GM20431 (cell line): ENCODE measurements around the gene MUS81.
"Not testable (repeated sequence)": the region's sequence is repeated elsewhere in the genome, so short reads cannot be mapped to it uniquely, and the experiment has no call there.

Experiments used
- in situ Hi-C: fragments of 300-500 bp; cut with MseI, MboI; formaldehyde crosslinking; loops from one replicate; pipeline ENCODE4 v1.15.0; 2020; ENCODE audit warnings: low sequenced_read_pairs; ENCODE audit not compliant: unreplicated experiment

MUS81 gene

DNA sequence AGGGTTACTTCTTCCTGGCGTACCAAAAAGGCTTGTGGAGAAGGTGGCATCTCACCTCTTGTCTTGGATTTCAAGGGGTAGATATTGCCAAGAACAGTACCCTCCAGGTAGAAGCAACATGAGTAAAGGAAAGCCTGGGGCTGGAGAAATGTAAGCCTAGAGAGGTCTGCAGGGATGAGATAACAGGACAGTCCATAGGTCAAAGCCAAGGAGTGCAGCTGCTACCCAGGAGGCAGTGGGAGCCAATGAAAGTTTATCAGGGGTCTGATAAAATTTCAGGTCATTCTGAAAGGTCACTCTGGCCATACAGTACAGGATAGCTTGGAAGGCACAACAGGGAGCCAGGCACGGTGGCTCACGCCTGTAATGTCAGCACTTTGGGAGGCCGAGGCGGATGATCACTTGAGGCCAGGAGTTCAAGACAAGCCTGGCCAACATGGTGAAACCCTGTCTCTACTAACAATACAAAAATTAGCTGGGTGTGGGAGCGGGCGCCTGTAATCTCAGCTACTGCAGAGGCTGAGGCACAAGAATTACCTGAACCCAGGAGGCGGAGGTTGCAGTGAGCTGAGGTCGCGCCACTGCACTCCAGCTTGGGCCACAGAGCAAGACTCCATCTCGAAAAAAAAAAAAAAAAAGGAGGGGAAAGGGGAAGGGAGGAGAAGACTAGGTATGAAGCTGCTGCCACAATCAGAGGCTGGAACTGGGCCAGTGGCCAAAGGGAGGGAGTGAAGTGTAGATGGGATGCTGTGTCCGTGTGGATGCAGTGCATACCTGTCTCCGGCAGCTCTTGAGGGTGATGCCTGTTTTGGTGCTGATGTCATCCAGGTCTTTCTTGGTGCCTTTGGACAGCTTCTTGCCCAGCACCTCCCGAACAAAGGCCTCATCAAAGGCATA lies 26.8 kb downstream of the MUS81 start:
- in situ Hi-C loops: no loop called here

DNA sequence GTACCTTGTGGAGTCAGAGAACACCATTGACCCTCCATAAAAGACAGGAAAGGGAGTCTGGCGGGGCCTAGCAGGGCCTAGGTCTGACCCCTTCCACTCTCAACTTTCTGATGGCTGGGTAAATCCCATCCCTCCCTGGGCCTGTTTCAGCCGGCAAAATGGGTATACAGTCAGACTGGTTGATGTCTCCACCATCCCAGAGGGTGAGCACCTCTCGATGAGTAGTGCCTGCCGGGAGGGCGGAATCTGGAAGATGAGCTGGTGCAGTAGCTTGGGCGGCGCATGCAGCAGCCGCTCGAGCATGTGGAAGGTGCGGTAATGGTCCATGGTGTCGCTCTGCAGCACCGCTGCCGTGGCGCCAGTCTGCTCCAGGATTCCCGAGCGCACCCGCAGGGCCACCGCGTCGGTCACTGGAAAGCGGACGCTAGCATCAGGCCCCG lies 27.5 kb downstream of the MUS81 start:
- in situ Hi-C loops: no loop called here

DNA sequence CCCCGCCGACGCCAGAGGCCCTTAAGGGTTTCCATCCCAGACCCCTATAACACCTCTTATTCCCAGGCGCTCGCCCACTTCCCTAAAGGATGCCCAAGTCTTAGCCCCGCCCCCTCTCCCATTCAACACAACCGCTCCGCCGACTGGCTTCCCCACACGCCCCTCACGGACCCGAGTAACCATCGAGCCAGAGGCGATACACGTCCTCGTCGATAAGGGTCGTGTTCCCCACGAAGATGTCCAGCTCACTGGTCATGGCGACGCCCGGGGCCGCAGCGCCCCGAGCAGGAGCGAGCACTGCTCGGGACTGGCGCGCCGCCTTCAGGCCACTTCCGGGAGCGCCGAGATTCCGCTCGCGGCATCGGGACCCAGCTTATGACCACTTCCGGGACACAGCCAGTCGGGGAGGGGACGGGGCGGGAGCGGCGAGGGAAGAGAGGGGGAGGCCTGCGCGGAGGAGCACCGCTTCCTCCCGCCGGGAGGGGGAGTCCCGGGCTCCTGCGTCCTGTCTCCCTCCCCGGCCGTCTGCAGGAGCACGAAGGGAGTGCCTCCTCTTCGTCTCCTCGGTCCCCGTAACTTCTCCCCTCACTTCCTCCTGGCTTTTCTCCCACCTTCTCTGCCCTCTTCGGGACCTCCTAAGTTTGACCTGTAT lies 28.1 kb downstream of the MUS81 start, which contains the start of gene FIBP:
FIBP (minus strand) TSS at position 309 of the 652 bp plus-strand sequence; CDS start at position 256, 53 bp downstream.
- in situ Hi-C loops: no loop called here

DNA sequence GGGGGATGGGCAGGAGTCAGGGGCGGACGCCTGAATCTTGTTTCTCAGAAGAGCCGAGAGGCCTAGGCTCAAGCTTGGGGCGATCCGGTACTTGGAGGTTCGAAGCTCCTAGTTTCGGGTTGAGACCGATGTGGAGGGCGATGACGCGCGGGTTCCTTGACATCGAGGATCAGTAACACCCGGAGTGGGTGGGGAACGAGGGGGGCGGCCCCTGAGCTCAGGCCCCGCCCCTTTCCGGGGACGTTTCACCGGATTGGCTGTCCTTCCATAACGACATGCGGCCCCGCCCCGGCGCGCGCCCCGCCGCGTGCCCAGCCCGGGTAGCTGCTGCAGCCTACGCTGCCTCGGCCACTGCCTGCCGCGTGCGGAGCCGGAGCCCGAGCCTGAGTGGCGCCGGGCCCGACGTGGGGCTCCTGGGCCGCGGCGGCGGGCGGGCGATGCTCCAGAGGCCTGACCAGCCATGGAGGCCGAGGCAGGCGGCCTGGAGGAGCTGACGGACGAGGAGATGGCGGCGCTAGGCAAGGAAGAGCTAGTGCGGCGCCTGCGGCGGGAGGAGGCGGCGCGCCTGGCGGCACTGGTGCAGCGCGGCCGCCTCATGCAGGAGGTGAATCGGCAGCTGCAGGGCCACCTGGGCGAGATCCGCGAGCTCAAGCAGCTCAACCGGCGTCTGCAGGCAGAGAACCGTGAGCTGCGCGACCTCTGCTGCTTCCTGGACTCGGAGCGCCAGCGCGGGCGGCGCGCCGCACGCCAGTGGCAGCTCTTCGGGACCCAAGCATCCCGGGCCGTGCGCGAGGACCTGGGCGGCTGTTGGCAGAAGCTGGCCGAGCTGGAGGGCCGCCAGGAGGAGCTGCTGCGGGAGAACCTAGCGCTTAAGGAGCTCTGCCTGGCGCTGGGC lies 30.3 kb downstream of the MUS81 start, which contains the start of gene CCDC85B:
CCDC85B (plus strand) TSS at position 350 of the 895 bp plus-strand sequence; CDS start at position 461, 111 bp downstream.
- in situ Hi-C loops: no loop called here

DNA sequence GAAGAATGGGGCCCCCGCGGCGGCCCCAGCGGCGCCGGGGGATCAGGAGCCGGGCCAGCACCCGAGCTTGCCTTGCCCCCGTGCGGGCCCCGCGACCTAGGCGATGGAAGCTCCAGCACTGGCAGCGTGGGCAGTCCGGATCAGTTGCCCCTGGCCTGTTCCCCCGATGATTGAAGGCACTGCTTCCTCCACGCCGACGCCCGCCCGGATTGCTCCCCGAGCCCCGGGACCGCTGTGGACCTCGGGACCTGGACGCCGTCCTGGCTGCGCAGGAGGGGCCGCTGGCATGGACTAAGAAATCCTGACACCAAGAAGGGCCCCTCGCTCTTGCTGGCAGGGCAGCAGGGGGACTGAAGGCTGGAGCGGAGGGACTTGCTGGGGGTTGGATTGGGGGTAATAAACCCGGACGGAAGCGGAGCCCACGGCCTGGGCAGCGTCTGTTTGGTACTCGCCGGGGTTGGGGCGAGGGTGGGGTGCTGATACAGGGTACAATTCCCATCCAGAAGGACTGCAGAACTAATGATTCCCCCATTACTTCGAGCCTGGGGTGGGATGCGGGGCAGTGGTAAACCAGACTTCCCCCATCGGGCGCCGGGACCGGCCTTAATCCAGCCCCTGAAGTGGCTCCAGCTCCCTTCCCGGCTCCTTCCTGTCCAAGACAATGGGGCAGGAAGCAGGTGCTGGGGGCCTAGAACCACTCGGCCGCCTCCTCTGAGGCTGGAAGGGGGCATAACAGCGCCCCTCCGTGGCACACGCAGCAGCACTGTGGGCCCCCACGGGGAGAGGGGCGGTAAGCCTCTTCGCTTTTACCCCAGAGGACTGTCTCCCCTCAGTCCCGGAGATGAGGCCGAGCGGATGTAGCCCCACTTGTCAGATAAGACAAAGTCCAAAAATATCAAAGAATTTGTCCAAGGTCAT lies 31.2 kb downstream of the MUS81 start:
- in situ Hi-C loops: no loop called here

DNA sequence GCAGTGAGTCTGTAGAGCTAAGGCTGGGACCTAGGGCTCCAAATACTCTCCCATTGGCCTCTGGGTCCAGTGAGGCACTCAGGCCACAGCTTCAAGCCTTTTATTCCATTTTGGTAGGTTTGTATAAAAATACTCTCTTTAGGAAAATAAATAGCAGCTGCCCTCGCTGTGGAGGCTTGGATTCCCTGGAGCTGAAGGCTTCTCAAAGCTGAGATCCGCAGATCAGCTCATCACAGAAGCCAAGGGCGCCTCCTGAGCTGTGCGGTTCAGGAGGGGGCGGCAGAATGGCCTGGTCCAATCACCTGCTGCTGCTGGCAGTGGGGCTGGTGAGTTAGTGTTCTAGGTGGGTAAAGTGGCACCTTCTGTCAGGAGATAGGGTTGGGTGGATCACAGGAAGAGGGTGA lies 31.9 kb downstream of the MUS81 start:
- in situ Hi-C loops: not testable (repeated sequence)

DNA sequence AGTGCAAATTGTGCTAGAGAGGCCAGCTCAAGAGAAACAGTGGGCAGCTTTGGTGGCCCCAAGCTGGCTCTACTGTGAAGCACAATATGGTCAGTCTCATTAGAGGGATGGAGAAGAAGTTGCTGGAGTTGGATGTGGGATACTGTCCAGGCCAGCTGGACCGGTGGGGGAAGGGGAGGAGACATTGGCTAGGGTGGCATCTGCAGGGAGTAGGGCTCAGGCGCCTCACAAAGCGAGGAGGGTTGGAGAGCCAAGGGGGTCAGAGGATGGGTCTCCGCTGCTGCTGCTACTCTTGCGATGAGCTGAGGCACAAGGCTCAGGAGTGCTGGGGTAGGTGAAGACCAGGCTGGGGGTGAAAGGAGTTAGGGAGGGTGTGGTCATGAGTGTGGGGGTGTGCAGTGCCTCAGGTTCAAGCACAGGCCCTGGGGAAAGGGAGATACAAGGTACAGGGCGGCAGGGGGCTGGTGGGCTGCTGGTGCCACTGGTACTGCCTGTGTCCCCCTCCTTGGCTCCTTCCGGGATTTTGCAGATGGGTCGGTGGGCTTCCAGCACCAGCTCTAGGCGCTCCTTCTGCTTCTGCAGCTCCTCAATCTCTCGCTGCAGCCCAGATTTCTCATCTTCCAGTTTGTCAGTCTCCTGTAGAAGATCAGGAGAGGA lies 32.6 kb downstream of the MUS81 start:
- in situ Hi-C loops: no loop called here

DNA sequence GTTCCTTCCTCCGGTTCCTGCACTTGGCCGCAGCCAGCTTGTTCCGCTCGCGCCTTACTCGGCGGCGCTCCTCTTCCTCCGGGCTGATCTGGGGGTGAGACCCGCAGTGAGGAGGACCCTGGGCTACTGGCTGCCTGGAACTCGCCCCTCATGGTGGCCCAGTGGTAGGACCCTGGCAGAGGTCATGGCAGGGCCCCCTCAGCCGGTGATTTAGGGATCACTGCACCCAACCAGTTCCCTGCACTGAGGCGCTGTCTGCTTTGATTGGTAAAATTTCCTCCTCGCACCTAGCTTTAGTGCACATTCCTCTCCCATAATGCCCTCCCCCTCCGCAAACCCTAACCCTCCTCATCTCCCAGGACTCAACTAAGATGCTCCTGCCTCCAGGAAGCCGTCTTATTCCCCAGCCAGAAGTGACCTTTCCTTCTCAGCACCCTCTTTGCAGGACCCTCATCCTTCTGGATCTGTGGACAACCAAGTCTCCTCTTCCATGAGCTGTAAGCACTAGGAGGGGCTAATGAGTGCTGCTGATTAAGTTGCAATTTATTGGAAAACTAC lies 33.9 kb downstream of the MUS81 start:
- in situ Hi-C loops: no loop called here

DNA sequence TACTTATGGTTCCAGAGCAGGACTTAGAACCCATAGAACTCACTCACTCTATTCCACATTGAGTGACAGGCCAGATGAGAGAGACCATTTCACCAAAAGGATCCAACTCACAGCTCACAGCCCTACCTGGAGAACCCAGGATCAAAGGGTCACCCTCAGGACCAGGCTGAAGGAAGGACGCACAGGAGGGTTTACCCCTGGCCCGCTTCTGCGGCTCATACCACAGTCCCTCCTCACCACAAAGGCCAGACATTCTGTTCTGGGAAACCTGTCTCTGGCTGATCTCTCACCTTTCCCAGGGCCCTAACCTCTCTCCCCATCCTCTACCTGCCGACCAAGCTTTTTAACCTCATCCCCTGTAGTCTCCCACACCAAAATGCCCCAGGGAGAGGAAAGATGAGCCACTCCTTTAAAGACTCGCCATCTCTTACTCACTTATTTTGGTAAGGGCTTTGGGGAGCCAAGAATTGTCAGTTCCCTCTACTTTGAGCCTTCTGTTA lies 35.3 kb downstream of the MUS81 start:
- in situ Hi-C loops: no loop called here

DNA sequence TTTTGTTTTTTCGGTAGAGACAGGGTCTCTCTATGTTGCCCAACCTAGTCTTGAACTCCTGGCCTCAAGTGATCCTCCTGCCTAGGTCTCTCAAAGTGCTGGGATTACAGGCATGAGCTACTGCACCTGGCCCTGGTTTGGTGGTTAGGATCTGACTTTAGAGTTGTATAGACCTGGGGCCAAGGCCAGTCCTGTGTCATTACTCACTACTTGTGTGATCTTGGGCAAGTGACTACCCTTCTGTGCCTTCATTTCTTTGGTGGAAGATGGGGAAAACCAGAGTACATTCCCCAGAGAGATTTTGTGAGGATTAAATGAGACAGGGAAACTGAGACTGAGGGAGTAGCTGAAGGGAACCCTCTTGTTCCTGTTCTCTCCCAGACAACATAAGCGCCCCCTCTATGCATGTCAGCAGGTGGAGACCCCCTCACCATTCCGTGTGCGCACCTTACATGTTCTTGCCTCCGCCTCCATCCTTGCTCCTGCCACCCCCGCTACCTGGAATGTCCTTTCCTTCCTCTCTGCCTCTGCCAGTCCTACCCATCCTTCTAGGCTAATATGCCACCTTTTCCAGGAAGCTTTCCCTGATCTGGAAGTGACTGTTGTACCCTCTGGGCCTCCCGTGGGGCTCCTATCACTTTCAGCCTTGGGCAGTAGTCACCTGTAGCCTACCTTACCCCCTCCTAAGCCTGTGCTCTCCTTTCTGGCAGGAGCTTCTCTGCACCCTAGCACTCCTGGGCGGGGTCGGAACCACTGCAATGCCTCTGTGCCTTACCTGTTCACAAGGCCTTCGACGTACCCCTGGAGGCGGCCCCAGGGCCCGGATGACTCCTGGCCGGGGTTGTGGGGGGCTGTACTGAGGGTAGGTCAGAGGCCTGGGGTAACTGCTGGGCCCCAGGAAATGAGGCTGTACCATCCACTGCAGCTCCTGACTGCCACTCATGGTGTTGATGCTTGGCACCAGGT lies 36.1 kb downstream of the MUS81 start:
- in situ Hi-C loops: no loop called here

DNA sequence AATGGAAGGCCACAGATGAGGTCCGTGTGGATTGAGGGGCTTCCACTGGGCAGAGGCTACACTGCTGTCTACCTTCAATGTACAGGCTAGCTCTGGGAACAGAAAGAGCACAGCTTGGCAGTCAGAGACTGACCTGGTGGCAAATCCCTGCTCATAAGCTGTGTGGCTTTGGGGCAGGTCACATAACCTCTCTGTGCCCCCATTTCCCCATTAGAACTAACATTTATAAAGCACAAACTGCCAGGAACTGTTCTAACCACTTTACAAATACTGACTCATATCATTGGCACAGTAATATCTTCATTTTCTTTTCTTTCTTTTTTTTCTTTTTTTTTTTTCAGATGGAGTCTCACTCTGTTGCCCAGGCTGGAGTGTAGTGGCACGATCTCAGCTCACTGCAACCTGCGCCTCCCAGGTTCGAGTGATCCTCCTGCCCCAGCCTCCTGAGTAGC lies 36.8 kb downstream of the MUS81 start:
- in situ Hi-C loops: no loop called here

DNA sequence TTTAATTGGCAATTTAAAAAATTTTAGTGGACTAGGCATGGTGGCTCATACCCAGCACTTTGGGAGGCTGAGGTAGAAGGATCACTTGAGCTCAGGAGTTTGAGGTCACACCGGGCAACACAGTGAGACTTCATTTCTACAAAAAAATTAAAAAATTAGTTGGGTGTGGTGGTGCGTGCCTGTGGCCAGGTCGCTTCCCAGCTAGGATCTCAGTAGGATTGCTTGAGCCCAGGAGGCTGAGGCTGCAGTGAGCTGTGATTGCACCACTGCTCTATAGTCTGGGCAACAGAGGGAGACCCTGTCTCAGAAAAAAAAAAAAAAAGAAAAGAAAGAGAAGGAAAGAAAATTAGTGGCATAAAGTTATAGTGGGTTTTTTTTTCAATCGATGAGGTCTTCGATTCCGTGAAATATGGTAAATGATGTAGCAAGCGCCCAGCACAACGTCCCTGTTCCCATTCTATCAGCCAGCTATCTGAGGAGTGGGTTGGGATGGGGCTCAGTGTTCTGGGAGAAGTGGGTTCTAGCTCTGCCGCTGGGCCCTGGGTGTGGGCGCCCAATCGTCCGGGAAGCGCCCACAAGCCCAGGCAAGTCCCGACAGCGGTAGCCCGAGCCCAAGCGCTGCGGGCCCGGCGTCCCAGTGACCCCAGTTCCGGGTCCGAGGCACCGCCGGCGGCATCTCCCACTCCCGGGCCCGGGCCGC lies 38.6 kb downstream of the MUS81 start:
- in situ Hi-C loops: no loop called here

DNA sequence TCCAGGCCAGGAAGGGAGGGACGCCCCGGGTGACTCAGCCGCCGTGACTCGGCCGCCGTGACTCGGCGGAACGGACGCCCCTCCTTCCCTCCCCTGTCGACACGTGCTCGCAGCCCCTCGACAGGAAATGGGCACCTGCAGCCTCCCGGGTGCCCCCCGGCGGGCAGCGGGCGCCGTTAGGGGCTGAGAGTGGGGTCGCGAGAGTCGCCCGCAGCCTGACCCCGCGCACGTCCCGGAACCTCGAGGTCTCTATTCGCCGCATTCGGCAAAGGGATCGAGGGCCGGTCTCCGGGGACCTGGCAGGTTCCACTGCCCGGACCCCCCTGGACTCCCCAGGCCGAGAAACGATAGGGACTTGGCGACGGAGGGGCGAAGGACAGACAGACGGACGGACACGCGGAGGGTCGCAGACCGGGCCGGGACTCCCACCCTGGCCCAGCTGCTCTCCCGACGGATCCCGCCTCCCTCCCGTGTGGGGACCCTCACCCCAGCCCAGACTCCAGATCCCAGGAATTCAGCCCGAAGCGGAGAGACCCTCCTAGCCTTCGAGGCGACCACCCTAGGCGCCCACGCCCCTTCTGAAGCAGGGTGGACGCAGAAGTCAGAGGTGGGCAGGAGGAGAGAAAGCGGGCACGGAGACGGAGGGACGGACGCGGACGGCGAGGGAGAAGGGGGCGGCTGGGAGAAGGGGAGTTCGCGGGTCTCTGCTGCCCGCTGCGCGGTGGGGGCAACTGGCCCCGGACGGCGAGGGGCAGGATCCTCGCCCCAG lies 39.3 kb downstream of the MUS81 start:
- in situ Hi-C loops: no loop called here

DNA sequence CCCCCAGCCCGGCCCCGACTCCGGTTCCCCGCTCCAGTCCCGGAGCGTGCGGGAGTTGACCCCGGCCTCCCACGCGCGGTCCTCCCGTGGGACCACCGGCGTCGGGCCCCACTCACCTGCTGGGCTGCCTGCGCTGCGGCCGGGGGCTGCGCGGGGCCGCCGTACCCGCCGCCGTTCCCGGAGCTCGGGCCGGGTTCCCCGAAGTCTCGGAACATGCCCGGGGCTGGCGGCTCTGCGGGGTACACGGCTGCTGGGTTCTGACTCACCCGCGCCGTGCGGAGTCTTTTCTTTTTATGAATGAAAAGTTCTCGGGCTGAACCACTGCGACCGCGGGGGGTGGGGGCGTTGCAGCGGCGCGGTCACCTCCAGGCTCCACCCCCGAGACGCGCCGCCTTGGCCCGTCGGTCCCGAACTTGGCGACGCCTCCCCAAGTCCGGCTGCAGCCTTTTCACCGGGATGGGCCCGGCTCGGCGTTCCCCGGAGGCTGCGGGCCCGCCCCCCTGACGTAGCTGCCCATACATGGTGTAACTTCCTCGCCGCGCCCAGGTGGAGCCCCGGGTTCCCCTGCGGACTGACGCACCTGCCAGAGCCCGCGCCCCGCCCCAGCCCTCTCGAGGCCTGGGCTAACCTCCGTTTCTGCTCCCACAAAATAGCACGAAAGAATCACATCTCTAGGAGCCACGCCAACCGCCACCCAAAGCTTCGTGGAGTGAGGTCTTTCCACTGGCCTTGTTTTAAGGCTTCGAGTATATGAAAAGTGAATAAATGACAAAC lies 40.1 kb downstream of the MUS81 start, which contains the start of gene FOSL1:
FOSL1 (minus strand) TSS at position 264 of the 774 bp plus-strand sequence; CDS start at position 215, 49 bp downstream.
- in situ Hi-C loops: no loop called here

DNA sequence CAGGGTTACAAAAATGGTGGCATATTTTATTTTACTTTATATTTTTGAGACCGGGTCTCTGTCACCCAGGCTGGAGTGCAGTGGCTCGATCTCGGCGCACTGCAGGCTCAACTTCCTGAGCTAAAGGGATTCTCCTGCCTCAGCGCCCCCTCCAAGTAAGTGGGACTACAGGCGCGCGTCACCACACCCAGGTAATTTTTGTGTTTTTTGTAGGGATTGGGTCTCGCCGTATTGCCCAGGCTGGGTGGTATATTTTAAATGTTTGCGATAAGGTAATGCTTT lies 40.6 kb downstream of the MUS81 start:
- in situ Hi-C loops: no loop called here
